Brain microvascular endothelial cell (primary cell): ENCODE results near the gene ATP7B.

Experiments used
- DNase-seq: peaks from one replicate; pipeline ENCODE4 v3.0.0-alpha.2; 2020
- H3K27ac ChIP-seq: fragments of 250-450 bp; sonication (Bioruptor Pico); 2 replicates; pipeline ENCODE4 v1.5.1; 2020; ENCODE audit warnings: mild to moderate bottlenecking, moderate library complexity
- H3K27me3 ChIP-seq: fragments of 250-450 bp; sonication (Bioruptor Pico); replicated peaks from 2 replicates; pipeline ENCODE4 v1.5.1; 2020; ENCODE audit warnings: mild to moderate bottlenecking
- H3K36me3 ChIP-seq: fragments of 250-450 bp; sonication (Bioruptor Pico); replicated peaks from 2 replicates; pipeline ENCODE4 v1.5.1; 2020; ENCODE audit warnings: mild to moderate bottlenecking
- H3K4me3 ChIP-seq: 2 replicates; pipeline ENCODE4 v1.5.1; 2011; ENCODE audit warnings: low read depth, mild to moderate bottlenecking, control low read depth, low read length, moderate library complexity
- in situ Hi-C: cut with HindIII; loops from 2 replicates; pipeline ENCODE4 v1.10.0; 2017; ENCODE audit warnings: low sequenced_read_pairs, low pct_ligation_motif_present
- TF ChIP-seq, protein P1 (sequence below): IDR thresholded peaks from 2 replicates; pipeline ENCODE4 v1.5.1; 2011; ENCODE audit warnings: low read depth, mild to moderate bottlenecking, moderate library complexity, low read length, control low read depth, inconsistent platforms; ENCODE audit errors: missing control alignments

Gene ATP7B

DNA sequence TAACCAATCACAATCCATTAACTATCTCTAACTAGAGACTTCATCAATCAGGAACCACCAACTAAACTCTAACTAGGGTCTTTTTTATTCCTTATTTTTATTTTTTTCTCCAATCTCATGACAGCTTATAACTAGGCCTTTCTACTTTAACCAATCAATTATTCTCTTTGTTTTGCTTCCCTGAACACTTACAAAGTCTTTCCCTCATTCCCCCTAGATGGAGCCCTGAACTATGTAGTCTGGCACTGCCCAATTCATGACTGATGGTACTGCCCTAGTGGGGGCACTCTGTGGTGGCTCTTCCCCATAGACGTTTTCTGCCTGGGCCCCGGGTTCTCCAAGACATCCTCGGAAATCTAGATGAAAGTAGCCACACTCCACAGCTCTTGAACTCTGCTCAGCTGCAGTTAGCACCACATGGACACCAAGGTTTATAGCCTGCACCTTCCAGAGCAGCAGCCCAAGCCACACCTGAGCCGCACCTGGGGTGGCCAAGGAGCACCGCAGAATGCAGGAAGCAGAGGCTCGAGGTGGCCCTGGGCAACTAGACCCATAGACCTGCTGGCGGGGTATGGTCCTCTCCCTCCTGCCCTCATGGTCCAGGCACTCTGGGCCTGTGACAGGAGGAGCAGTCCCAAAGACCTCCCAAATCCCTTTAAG lies 6.6 kb downstream of the ATP7B start:
- DNase-seq: no peak
- H3K27me3 ChIP-seq: no peaks in the 10 kb centered on the region
- in situ Hi-C loops: no loop called here
- H3K4me3 ChIP-seq: no peak overlapping the region
- TF ChIP-seq, protein P1, sequence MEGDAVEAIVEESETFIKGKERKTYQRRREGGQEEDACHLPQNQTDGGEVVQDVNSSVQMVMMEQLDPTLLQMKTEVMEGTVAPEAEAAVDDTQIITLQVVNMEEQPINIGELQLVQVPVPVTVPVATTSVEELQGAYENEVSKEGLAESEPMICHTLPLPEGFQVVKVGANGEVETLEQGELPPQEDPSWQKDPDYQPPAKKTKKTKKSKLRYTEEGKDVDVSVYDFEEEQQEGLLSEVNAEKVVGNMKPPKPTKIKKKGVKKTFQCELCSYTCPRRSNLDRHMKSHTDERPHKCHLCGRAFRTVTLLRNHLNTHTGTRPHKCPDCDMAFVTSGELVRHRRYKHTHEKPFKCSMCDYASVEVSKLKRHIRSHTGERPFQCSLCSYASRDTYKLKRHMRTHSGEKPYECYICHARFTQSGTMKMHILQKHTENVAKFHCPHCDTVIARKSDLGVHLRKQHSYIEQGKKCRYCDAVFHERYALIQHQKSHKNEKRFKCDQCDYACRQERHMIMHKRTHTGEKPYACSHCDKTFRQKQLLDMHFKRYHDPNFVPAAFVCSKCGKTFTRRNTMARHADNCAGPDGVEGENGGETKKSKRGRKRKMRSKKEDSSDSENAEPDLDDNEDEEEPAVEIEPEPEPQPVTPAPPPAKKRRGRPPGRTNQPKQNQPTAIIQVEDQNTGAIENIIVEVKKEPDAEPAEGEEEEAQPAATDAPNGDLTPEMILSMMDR: no peak
- no peaks in the 10 kb centered on the region for H3K36me3 ChIP-seq
- no peak overlapping the region for H3K27ac ChIP-seq

DNA sequence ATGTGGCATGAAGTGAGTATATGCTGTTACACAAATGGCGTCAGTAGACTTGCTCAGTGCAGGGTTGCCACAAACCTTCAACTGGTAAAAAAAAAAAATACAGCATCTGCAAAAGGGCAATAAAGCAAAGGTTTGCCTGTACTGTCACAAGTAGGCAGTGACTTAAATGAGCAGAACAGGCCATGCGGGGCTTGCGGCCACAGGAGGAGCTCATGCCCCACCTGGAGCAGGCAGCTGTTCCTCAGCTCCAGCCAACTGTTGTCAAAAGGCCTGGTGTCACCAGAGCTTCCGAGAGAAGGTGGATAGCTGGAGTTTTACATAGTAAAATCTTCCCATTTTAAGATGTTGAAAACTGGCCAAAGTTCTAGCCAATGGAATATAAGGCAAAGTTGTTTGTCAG lies 7.7 kb downstream of the ATP7B start:
- H3K36me3 ChIP-seq: no peaks in the 10 kb centered on the region
- in situ Hi-C loops: no loop called here

DNA sequence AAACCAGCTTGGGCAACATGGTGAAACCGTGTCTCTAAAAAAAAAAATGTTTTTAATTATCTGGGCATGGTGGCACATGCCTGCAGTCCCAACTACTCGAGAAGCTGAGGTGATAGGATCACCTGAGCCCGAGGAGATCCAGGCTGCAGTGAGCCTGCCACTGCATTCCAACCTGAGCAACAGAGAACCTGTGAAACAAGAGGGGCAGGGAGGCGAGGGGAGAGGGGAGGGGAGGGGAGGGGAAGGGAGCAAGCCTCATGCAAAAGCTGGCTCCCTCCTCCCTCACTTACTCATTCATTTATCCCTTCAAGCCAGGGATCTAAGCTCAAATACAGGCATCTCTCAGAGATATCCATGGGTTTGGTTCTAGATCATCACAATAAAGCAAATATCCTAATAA lies 8.9 kb downstream of the ATP7B start:
- H3K27me3 ChIP-seq: no peaks in the 10 kb centered on the region
- H3K4me3 ChIP-seq: no peak overlapping the region
- no peak for DNase-seq
- TF ChIP-seq, protein P1: no peak
- H3K27ac ChIP-seq: no peak overlapping the region
- in situ Hi-C loops: no loop called here
- H3K36me3 ChIP-seq: no peaks in the 10 kb centered on the region

More for the DNA sequence above, 7.7 kb downstream of the ATP7B start:
- no peak for DNase-seq
- H3K27me3 ChIP-seq: no peaks in the 10 kb centered on the region
- TF ChIP-seq, protein P1: no peak
- no peak overlapping the region for H3K4me3 ChIP-seq
- H3K27ac ChIP-seq: no peak overlapping the region

DNA sequence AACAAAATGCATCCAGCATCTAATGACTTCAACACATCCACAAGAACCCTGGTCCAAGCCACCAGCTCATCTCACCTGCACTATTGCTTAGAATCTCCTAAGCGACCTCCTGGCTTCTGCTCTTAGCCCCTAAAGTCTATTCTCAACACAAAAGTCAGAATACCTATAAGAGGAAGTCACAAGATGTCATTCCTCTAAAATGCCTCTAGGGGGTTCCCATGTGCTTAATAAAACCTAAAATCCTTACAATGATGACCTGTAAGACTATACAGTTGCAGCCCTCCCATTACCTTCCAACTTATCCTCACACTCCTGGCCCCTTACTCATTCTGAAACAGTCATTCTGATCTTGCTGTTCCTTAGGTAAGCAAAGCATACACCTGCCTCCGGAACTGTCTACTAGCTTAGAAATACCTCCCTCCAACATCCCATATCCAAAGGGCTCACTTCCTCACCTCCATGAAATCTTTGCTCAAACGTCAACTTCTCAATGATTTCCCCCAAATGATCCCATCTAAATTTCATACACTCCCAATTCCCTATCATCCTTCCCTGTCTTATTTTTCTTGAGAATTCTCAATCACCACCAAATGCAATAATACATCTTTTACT lies 10.0 kb downstream of the ATP7B start:
- Histone ChIP-seq H3K27me3 (no peaks in the 10 kb centered on the region), H3K27ac (no peak overlapping the region), H3K4me3 (no peak overlapping the region), H3K36me3 (no peaks in the 10 kb centered on the region)
- TF ChIP-seq, protein P1: peak; percentile 62
- DNase-seq: no peak
- in situ Hi-C loops: no loop called here

DNA sequence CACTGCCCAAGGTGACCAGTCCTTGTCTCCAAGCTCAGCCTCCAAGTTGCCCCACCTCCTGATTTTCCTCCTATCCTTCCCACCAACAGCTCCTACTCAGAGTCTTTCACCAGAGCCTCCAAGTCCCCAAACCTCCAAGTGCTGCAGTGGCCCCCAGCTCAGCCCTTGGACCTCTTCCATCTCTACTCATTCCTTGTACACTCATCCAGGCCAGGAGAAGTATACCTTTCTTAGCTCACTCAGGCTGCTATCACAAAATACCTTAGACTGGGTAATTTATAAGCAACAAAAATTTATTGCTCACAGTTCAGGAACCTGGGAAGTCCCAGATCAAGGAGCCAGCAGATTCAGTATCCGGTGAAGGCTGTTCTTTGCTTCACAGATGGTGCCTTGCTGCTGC lies 11.3 kb downstream of the ATP7B start:
- Histone ChIP-seq H3K4me3 (no peak overlapping the region), H3K27me3 (no peaks in the 10 kb centered on the region), H3K36me3 (no peaks in the 10 kb centered on the region), H3K27ac (no peak overlapping the region)
- in situ Hi-C loops: no loop called here
- TF ChIP-seq, protein P1: no peak
- no peak for DNase-seq
